Stimulated activated CD8-positive, alpha-beta memory T cell treated with anti-CD3 and anti-CD28 coated beads, Interleukin-15, amount 100 ng/mL, for 1 hour (primary cell): Measurements from ENCODE around the gene TMEM115.
A peak's percentile ranks its signal among the peaks of the same experiment; 100 is the strongest.

Experiments used
- DNase-seq: peaks from one replicate; pipeline ENCODE4 v3.0.0-alpha.2; 2020; ENCODE audit warnings: low read depth

TMEM115 gene

GRCh38 chr3:50334339-50335075, 24.8 kb downstream of the TMEM115 start:
- no peak for DNase-seq

GRCh38 chr3:50333744-50334328, 25.5 kb downstream of the TMEM115 start:
- no peak for DNase-seq

- DNase-seq: no peak
Observed at GRCh38 chr3:50331364-50331907, 27.9 kb downstream of the TMEM115 start.

- no peak for DNase-seq
Observed at GRCh38 chr3:50330330-50330729, 29.0 kb downstream of the TMEM115 start.

- peak; percentile 91 for DNase-seq
Observed at GRCh38 chr3:50327943-50328691, 31.2 kb downstream of the TMEM115 start, which contains the start of gene TUSC2. TUSC2 (minus strand) TSS chr3:50328223; CDS start chr3:50328099, 124 bp downstream.

- no peak for DNase-seq
Observed at GRCh38 chr3:50327129-50327528, 32.2 kb downstream of the TMEM115 start.

GRCh38 chr3:50326182-50326541, 33.2 kb downstream of the TMEM115 start:
- DNase-seq: no peak

GRCh38 chr3:50325497-50326181, 33.7 kb downstream of the TMEM115 start:
- no peak for DNase-seq

GRCh38 chr3:50325113-50325480, 34.2 kb downstream of the TMEM115 start:
- DNase-seq: no peak

- DNase-seq: peak; percentile 36
Observed at GRCh38 chr3:50324351-50325112, 34.8 kb downstream of the TMEM115 start.

- DNase-seq: no peak
Observed at GRCh38 chr3:50323614-50324199, 35.6 kb downstream of the TMEM115 start.

- no peak for DNase-seq
Observed at GRCh38 chr3:50323092-50323600, 36.2 kb downstream of the TMEM115 start.

GRCh38 chr3:50322386-50323091, 36.8 kb downstream of the TMEM115 start, which contains the start of gene HYAL2:
HYAL2 (minus strand) TSS chr3:50322745; CDS start chr3:50320489, 2,256 bp downstream.
- no peak for DNase-seq

- DNase-seq: no peak
Observed at GRCh38 chr3:50322115-50322385, 37.3 kb downstream of the TMEM115 start.

- DNase-seq: peak; percentile 57
Observed at GRCh38 chr3:50321336-50322114, 37.8 kb downstream of the TMEM115 start.

GRCh38 chr3:50320853-50321335, 38.4 kb downstream of the TMEM115 start:
- peak; percentile 22 for DNase-seq

GRCh38 chr3:50319894-50320625, 39.3 kb downstream of the TMEM115 start:
- DNase-seq: no peak

GRCh38 chr3:50319181-50319893, 40.0 kb downstream of the TMEM115 start:
- DNase-seq: no peak
